Activated T-cell treated with anti-CD3 and anti-CD28 coated beads for 24 hours (primary cell): ENCODE measurements around the gene MACC1.

Experiments
- DNase-seq: peaks from one replicate; pipeline ENCODE4 v3.0.0-alpha.2; 2020; ENCODE audit warnings: low read depth

Gene MACC1, protein sequence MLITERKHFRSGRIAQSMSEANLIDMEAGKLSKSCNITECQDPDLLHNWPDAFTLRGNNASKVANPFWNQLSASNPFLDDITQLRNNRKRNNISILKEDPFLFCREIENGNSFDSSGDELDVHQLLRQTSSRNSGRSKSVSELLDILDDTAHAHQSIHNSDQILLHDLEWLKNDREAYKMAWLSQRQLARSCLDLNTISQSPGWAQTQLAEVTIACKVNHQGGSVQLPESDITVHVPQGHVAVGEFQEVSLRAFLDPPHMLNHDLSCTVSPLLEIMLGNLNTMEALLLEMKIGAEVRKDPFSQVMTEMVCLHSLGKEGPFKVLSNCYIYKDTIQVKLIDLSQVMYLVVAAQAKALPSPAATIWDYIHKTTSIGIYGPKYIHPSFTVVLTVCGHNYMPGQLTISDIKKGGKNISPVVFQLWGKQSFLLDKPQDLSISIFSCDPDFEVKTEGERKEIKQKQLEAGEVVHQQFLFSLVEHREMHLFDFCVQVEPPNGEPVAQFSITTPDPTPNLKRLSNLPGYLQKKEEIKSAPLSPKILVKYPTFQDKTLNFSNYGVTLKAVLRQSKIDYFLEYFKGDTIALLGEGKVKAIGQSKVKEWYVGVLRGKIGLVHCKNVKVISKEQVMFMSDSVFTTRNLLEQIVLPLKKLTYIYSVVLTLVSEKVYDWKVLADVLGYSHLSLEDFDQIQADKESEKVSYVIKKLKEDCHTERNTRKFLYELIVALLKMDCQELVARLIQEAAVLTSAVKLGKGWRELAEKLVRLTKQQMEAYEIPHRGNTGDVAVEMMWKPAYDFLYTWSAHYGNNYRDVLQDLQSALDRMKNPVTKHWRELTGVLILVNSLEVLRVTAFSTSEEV

DNA sequence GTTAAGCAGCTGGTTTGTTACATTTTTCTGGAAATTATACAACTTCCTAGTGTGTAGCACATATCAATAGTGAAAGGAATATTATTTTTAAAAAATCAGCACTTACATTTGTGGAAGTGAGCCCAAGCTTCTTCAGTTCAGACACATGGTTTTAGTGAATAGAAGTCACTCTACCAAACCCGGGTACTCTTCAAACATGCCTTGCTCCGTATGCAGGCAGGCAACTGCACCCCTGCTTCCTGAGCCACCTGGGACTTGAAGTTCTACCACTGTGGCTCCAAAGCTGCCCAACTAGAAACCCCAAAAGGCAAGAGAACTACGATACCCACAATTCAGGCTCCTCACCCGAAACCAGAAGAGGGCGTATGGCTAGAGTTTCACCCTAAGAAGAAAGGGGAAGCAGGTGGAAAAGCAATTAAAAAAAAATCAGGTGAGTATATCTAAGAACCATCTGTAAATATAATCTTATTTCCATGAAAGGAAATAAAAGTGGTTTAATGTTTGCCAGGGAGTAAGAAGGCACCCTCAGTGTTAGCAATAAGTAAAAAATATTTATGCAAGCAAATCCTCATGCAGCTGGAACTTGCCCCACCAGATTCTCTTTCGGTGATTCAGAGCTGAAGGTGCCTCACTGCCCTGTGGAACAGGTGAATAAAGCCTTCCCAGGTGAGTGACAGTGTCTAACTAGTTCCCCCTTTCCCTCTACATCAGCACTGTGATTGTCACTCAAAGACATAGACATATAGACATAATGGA lies at the start of gene MACC1:
Gene MACC1 (minus strand): TSS at position 192 of the 756 bp plus-strand sequence. CDS start 55,522 bp downstream, outside the sequence.
- no peak for DNase-seq

GRCh38 chr7:20264623-20265022 lies 47.4 kb upstream of the MACC1 start:
- DNase-seq, result no peak

DNA sequence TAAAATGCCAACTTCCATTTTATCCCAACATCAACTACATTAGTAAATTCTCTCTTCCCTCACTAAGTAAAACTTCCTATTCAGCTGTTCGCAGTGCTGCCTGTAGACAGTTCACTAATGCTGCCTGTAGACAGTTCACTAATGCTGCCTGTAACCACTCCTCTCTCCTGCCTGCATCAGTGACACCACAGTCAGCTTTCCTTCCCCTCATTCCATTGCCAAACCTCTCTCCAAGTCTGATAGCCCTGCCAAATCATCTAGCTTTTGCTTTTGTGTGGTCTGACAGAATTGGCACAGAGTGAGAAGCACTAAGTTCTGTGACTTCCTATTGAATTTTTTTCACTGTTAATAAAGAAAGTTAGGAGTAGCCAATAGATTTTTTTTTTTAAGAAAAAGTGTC lies 43.0 kb upstream of the MACC1 start:
- DNase-seq, result no peak

GRCh38 chr7:20257212-20257611 lies 40.0 kb upstream of the MACC1 start:
- DNase-seq, result no peak

DNA sequence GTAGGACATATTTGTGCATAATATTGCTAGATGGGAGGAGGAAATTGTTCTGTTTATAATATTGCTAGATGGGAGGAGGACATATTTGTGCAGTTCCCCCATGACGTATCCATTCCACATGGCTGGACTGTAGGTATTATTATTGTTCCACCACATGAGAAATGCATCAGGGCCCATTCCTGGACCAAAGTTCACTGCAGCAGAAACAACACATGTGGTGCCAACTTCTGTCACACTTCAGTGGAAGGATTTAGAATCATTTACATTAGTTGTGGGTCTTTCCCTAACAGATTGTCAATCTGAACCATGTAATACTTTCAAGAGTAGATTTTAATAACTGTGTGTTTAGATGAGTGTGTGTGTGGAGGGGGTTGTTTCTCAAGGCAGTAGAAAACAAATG lies 32.7 kb upstream of the MACC1 start:
- no peak for DNase-seq

DNA sequence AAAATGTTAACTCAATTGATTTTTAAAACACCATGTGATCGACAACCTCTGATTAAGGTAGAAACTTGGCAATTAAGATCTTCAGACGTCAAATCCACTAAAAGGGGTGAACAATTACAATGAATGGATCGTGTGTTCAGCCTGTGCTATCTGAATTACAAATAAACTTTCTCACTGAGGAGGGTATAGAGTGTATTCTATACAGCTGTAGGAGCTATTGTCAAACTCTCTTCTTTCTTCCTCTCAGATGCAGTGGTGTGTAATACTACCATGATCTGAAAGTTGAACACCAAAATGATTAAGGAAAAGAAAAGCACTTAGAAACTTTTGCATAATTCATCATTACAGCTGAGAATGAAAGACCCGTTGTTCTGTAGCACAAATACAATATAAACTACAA lies 32.2 kb upstream of the MACC1 start:
- DNase-seq, result no peak

- no peak for DNase-seq
These were observed 29.1 kb upstream of the MACC1 start for GRCh38 chr7:20246236-20246635.

- no peak for DNase-seq
These were observed 27.3 kb upstream of the MACC1 start for GRCh38 chr7:20244334-20245120.

DNA sequence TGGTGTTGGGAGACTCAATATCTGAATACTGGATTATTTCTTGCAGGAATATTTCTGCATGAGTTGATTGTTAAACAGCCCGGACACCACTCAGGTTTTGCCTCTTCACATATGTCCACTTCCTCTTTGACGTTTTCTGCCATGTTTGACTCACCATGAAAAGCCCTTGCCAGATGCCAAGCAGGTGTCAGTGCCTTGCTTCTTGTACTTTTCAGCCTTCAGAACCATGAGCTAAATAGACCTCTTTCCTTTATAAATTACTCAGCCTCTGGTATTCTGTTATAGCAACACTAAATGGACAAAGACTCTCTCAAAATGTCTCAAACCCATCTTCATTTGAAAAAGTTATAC lies 24.7 kb upstream of the MACC1 start:
- DNase-seq, result no peak

- no peak for DNase-seq
These were observed 24.2 kb upstream of the MACC1 start for GRCh38 chr7:20241194-20241910.

DNA sequence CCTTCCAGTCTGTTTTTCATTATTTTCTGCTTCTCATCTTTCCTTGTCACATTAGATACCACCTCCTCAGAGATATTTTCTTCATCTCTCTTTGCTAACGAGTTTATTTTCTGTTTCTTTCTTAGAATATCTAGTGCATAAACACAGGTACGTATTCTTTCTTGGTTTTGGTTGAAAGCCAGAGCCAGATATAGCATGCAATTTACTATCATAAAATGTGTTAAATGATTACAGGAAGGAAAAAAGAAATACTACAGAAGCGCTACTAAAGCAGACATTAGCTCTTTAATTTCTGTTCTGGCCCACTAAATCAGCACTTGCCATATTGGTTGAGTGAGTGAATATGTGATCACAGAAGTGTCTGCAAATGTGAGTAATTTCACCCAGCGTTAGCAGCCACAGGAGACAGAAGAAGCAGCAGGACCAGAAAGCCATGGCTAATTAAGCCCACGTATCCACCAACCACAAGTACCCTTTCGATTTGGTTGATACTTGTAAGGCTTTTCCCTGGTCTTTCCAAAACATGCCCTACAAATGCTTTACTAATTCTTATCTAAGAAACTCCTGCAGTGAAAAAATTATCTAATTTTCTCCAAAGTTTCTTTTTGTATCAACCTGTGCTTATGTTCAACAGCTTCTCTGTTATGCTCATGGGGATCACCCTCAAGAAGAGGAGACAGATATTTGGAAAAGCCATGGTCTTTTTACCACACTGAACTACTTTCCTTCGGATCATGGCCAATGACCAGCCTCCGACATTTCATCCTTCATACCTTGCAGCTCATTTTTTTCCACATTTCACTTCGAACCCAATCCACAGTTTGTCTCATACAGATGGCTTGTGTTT lies 23.1 kb upstream of the MACC1 start:
- DNase-seq, result no peak

GRCh38 chr7:20238754-20239324 lies 21.7 kb upstream of the MACC1 start:
- no peak for DNase-seq

- DNase-seq, result no peak
These were observed 21.1 kb upstream of the MACC1 start for GRCh38 chr7:20238194-20238753.

GRCh38 chr7:20237464-20238193 lies 20.4 kb upstream of the MACC1 start:
- no peak for DNase-seq

GRCh38 chr7:20236790-20237189 lies 19.6 kb upstream of the MACC1 start:
- no peak for DNase-seq

DNA sequence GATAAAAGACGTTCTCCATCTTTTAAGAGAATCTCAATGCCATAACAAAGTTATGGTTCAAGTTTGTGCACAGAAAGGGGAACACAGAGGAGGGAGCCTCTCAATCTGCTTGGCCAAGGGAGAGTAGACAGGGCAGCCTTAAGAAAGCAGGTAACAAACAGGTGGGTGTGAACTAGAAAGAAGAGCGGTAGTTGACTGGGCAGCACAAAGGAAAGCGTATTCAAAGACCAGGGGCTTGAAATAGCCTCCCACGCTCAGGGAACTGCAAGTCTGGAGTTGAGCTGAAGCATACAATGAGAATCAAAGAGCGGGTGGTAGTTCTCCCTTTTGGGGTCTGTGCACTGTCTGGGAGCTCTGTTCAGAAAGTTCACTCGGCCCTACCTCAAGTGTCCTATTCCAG lies 18.9 kb upstream of the MACC1 start:
- DNase-seq, result no peak

- no peak for DNase-seq
These were observed 18.1 kb upstream of the MACC1 start for GRCh38 chr7:20235288-20235687.

DNA sequence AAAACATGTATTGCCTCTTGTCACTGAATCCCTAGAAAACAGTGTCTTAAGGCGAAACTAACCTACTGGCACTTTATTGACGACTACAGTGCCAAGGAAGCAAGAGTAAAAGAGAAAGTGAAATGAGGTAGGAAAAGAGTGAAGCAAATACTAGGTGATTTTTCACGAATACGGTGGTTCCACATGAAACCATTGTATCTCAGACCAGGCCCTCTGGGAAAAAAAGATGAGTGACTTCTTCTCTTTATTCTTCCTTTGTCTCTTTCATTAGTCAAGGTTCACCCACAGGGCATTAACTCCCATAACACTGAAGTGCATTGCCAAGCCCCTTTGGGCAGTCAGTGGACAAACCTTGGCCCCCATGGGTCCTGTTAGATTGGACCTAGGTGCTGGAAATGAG lies 16.2 kb upstream of the MACC1 start:
- DNase-seq, result no peak

DNA sequence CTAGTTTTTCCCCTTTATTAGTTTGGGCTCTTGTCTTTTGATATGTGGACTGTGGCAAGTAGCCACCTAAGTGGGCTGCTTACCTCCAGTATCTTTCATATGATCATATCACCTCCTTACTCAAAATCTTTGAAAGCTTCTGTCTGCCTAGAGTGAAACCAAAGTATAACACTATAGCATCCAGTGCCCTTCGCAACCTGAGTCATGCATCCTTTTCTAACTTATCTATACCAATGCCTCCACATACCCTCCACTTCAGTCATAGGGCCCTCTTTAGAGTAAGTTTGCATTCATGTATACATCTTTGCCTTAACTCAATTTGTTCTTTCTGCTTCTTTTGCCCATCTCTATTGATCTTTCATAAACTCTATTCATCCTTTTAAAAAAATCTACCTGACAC lies 15.7 kb upstream of the MACC1 start:
- DNase-seq, result no peak
